Nephron progenitor cell (in vitro differentiated cells): ENCODE results near the gene PCSK1N.
"Not testable (repeated sequence)": the region's sequence is repeated elsewhere in the genome, so short reads cannot be mapped to it uniquely, and the experiment has no call there.

Source experiments
- DNase-seq: peaks from one replicate; pipeline ENCODE4 v3.0.0; 2021
- H3K27ac Mint-ChIP-seq: 2 replicates; pipeline ENCODE4 v1.8.0; 2021; ENCODE audit warnings: mild to moderate bottlenecking, moderate library complexity, mixed read lengths
- H3K27me3 Mint-ChIP-seq: 2 replicates; pipeline ENCODE4 v1.8.0; 2021; ENCODE audit warnings: mild to moderate bottlenecking, low read depth, mixed read lengths; ENCODE audit not compliant: poor library complexity
- H3K36me3 Mint-ChIP-seq: 2 replicates; pipeline ENCODE4 v1.8.0; 2021; ENCODE audit warnings: low read depth, mixed read lengths
- H3K4me1 Mint-ChIP-seq: 2 replicates; pipeline ENCODE4 v1.8.0; 2021; ENCODE audit warnings: mixed read lengths
- H3K4me3 Mint-ChIP-seq: 2 replicates; pipeline ENCODE4 v1.8.0; 2021; ENCODE audit warnings: mild to moderate bottlenecking, moderate library complexity, mixed read lengths
- H3K9me3 Mint-ChIP-seq: 2 replicates; pipeline ENCODE4 v1.8.0; 2021; ENCODE audit warnings: mild to moderate bottlenecking, moderate library complexity, mixed read lengths
- CTCF ChIP-seq: fragments of 200-600 bp; sonication (generic); IDR thresholded peaks from 2 replicates; pipeline ENCODE4 v1.5.0; 2021; ENCODE audit warnings: antibody characterized with exemption

Gene PCSK1N

GRCh38 chrX:48824066-48824465 lies 11.3 kb downstream of the PCSK1N start:
- H3K4me1 Mint-ChIP-seq = no peaks in the 10 kb centered on the region

GRCh38 chrX:48823053-48823452 lies 12.4 kb downstream of the PCSK1N start:
- Mint-ChIP-seq H3K4me1 (no peaks in the 10 kb centered on the region), H3K27ac (peak overlapping the region; percentile 32), H3K9me3 (peaks cover 70% of the 10 kb centered on the region), H3K36me3 (peaks cover 61% of the 10 kb centered on the region), H3K27me3 (peaks cover 8% of the 10 kb centered on the region), H3K4me3 (no peak overlapping the region)
- no peak for TF ChIP-seq CTCF
- DNase-seq = no peak

More at GRCh38 chrX:48824066-48824465, 11.3 kb downstream of the PCSK1N start:
- H3K27me3 Mint-ChIP-seq = peaks cover 18% of the 10 kb centered on the region
- peaks cover 58% of the 10 kb centered on the region for H3K36me3 Mint-ChIP-seq
- TF ChIP-seq CTCF = no peak
- peaks cover 70% of the 10 kb centered on the region for H3K9me3 Mint-ChIP-seq
- H3K27ac Mint-ChIP-seq = no peak overlapping the region
- H3K4me3 Mint-ChIP-seq = no peak overlapping the region
- no peak for DNase-seq

GRCh38 chrX:48819394-48819793 lies 16.0 kb downstream of the PCSK1N start:
- H3K27ac Mint-ChIP-seq = not testable (repeated sequence)

GRCh38 chrX:48818866-48819265 lies 16.5 kb downstream of the PCSK1N start:
- Mint-ChIP-seq H3K27ac (no peak overlapping the region), H3K36me3 (peaks cover 33% of the 10 kb centered on the region), H3K4me1 (no peaks in the 10 kb centered on the region), H3K9me3 (peaks cover 55% of the 10 kb centered on the region), H3K27me3 (no peaks in the 10 kb centered on the region), H3K4me3 (no peak overlapping the region)
- no peak for TF ChIP-seq CTCF
- no peak for DNase-seq

More at GRCh38 chrX:48819394-48819793, 16.0 kb downstream of the PCSK1N start:
- not testable (repeated sequence) for H3K27me3 Mint-ChIP-seq, DNase-seq, H3K4me1 Mint-ChIP-seq, H3K4me3 Mint-ChIP-seq
- peaks cover 56% of the 10 kb centered on the region for H3K9me3 Mint-ChIP-seq
- H3K36me3 Mint-ChIP-seq = peaks cover 34% of the 10 kb centered on the region

GRCh38 chrX:48818098-48818497 lies 17.3 kb downstream of the PCSK1N start:
- peaks cover 36% of the 10 kb centered on the region for H3K36me3 Mint-ChIP-seq
- no peak for TF ChIP-seq CTCF
- H3K4me1 Mint-ChIP-seq = no peaks in the 10 kb centered on the region
- peaks cover 2% of the 10 kb centered on the region for H3K27me3 Mint-ChIP-seq
- H3K4me3 Mint-ChIP-seq = no peak overlapping the region
- H3K27ac Mint-ChIP-seq = no peak overlapping the region
- peaks cover 57% of the 10 kb centered on the region for H3K9me3 Mint-ChIP-seq
- DNase-seq = no peak

- TF ChIP-seq CTCF = no peak
- H3K27ac Mint-ChIP-seq = no peak overlapping the region
- no peaks in the 10 kb centered on the region for H3K4me1 Mint-ChIP-seq
- H3K4me3 Mint-ChIP-seq = no peak overlapping the region
- DNase-seq = no peak
- peaks cover 62% of the 10 kb centered on the region for H3K9me3 Mint-ChIP-seq
- peaks cover 3% of the 10 kb centered on the region for H3K27me3 Mint-ChIP-seq
- peaks cover 50% of the 10 kb centered on the region for H3K36me3 Mint-ChIP-seq
Observed at GRCh38 chrX:48816014-48816810, 19.2 kb downstream of the PCSK1N start.
